Amniotic epithelial cell (primary cell): ENCODE data around the gene TARBP2.

Source experiments
- DNase-seq: peaks from one replicate; pipeline ENCODE4 v3.0.0-alpha.2; 2010; ENCODE audit warnings: low read depth

The TARBP2 gene

DNA sequence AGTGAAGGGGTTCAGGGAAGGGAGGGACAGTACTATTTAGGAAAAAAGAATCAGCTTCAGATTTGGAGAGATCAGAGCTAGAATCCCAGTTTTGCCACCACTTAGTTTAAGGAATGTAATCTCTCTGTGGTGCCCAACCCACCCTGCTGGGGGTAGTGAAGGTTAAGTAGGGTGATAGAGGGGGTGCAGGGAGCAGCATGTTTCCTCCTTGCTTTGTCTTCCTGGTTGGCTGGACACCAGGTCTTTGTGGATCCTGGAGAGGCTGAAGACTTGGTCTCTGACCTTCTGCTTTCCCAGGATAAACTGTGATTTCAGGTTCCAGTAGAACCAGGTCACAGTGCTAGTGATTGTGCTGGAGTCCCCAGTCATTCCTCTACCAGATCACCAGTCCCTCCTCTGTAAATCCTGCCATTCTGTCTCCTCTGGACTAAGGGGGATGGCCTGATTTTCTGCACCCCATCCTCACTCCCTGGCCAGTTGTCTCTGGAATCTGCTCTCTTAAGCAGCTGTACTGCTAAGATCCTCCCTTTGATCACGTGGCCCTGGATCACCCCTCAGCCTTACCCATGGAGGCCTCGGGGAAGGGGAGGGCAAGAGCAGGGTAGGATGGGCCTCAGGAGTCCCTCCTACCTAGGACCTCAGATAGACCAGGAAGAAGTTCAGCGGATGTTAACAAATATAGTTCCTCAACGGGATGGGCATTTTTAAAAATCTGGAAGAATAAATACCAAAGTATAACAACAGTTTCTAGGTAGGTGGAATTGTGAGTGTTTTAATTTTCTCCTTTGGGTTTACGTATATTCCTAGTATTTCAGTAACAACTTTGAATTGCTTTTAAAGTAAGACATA, 5.0 kb upstream of the TARBP2 start:
- DNase-seq, result peak; percentile 95

DNA sequence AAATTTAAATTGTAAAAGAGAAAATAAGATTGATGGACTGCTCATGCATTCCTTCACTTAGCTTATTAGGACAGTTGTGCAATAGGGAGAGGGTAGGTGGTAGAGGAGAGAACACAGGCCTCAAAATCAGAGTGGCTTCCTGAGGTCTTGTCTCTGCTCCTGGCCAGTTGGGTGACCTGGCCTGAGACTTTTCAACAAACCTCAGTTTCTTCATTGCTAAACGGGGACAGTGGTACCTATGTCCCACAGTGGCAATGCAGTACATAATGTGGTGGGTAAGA, 4.4 kb upstream of the TARBP2 start:
- DNase-seq, result peak; percentile 63

DNA sequence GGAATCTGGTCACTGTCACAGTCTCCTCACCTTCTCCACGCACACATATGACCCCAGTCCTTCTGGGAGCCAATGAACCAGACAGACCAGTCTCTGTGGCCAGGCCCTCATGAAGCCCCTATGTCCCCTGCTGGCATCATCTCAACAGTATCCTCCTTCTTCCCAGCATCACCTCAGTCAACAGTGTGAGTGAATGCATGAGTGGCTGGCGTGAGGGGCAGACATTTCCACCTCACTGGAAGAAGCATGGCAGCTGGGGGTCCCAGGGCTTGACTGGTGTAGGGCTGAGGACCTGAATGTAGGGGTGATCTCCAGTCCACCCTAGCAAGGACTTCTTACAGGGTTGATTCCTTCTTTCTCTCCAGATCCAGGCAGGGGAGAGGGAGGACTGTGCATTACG, 3.6 kb upstream of the TARBP2 start:
- no peak for DNase-seq

DNA sequence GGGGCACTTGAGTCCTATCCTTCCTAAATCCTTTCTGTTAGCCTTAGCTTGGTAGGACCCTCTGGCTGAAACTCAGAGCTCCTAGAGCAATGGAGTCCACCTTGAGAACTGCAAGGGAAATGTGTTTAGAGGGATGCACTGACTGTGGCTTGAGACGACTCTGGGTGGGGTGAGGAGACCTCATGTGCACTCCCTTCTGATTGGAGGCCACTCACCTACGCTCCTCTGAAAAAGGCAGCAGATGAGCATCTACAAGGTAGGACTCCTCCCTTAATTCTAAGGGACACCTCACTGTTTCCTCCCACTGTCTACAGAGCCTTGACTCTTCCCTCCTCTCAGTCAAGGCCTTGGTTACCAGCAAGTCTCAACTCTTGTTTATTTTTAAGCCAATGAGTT, 2.9 kb upstream of the TARBP2 start:
- DNase-seq, result no peak

DNA sequence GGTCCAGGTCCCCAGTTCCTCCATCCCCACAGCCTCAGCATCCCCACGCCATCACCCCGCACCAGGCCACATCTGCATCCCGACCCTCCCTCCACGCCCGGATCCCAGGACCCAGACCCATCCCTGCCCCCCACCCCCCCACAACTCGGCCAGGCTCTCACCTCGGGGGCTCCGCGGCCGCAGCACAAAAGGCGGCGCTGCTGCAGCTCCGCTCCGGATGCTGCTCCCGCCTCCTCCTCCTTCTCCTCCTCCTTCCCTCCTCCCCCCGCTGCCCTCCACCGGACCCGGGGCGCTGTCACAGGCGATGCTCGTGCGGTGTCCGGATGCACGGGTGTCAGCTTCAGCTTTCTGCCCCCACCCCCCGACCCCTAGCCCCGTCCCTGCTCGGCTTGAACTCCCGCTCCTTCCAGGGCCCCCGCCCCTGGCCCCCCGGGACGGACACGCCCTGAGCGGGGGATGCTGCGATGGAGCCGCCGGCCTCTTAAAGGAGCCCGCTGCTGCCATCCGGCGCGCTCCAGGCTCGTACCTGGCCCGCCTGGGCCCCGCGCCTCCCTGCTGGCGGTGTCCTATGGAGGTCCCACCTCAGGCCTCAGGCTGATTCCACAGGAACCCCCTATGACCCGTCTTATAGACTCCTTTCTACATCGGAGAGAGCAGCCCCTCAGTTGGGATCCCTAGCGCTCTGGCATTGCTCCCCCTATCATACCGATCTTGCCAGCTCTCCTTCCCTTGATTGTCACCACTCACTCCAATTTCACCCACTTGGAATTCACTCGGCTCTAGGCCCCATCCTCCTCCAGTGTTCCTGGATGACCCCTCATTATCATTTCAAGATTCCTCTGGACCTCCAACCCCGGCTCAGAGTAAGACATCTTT, 1.6 kb upstream of the TARBP2 start, which contains the start of gene MAP3K12:
MAP3K12 (minus strand) TSS at position 193 of the 876 bp plus-strand sequence. CDS start 12,067 bp downstream, outside the sequence.
- DNase-seq, result peak; percentile 63

DNA sequence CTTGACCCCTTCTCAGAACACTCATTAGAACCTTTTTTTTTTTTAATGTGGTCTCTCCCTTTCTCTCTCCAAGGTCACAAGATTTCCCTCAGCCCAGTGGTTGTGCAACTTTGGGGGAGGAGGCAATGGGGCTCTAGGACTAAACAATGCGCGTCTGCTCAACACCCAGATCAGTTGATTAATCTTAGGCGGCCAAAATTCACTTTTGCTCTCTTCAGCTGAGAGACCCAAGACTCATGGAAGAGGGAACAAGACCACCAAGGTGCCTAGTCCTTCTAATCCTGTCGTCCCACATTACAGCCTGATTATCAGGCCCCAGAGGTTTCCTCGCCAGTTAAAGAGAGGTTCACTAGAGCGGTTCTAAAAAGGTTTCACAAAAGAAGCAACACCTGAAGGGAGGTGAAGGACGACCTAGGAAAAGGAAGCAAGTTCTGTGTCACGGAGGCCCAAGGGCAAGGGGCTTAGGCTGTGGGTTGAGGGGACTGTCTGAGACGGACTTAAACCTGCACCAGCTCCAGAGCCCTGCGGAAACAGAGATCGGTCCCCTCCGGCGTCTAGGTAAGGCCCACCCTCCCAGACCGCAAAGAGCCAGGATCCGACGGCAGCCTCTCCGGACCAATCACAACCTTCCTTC, 824 bp upstream of the TARBP2 start:
- DNase-seq, result peak; percentile 95

DNA sequence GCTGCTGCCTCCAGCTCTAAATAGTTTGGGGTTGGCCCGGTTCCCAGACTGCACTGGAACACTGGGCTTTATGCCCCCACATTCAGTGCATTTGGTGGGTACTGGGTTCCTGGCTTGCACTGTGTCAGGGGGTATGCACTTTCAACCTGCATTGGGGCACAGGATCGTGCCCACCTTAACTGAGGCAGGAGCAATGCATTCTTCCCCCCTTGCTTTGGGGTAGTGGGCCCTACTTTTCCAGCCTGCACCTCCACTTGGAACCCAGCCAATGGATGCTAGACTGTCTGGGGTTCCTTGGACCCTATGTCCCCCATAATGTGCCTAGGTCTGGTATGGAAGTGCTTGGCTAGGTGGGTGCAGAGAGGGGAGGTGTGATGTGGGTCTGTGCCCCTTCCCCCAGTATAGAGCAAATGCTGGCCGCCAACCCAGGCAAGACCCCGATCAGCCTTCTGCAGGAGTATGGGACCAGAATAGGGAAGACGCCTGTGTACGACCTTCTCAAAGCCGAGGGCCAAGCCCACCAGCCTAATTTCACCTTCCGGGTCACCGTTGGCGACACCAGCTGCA, 615 bp downstream of the TARBP2 start:
- no peak for DNase-seq

DNA sequence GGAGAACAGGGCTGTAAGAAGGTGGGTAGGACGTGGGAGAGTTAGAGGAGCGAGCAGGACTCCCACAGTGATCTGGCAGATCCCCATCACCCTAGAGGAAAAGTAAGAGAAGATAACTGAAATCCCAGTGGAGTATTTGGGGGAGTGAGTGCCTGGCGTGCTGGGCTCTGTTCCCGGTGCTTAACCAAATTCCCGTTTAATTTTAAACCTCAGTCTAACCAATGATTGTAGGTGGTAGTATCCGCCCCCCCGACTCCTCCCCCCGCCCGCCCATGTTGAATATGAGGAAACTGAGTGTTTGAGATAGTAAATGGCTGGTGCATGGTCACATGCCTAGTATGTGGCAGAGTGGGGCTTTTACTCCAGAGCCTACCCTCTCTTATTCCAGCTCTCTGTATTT, 1.2 kb downstream of the TARBP2 start:
- peak; percentile 60 for DNase-seq

DNA sequence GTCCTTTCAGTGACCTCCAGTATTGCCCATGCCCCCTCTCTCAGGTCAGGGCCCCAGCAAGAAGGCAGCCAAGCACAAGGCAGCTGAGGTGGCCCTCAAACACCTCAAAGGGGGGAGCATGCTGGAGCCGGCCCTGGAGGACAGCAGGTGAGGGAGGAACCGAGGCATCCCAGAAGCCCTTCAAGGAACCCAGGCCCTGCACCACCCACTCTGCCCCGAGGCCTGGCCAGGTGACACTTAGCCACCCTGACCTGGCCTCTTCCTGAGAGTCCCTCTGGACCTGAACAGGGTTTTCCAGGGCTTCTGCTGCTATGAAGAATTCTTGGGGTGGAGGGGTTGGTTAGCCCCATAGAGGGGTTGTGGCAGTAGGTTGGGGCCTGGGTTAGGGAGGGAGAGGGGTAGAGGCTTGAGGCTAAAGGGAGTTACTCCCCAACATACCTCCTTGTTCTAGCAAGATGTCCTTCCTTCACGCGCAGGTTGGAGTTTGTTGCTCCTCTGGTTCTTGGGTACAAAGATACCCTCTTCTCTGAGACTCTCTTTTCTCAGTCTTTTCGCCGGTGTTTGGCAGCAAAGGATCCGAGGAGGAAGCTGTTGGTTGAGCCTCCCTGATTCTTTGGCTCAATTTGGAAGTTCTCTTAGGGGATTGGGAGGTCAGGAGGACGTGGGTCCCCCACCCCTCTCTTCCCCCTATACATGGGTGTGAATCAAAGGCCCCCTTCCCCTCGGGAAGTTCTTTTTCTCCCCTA, 2.1 kb downstream of the TARBP2 start:
- no peak for DNase-seq

DNA sequence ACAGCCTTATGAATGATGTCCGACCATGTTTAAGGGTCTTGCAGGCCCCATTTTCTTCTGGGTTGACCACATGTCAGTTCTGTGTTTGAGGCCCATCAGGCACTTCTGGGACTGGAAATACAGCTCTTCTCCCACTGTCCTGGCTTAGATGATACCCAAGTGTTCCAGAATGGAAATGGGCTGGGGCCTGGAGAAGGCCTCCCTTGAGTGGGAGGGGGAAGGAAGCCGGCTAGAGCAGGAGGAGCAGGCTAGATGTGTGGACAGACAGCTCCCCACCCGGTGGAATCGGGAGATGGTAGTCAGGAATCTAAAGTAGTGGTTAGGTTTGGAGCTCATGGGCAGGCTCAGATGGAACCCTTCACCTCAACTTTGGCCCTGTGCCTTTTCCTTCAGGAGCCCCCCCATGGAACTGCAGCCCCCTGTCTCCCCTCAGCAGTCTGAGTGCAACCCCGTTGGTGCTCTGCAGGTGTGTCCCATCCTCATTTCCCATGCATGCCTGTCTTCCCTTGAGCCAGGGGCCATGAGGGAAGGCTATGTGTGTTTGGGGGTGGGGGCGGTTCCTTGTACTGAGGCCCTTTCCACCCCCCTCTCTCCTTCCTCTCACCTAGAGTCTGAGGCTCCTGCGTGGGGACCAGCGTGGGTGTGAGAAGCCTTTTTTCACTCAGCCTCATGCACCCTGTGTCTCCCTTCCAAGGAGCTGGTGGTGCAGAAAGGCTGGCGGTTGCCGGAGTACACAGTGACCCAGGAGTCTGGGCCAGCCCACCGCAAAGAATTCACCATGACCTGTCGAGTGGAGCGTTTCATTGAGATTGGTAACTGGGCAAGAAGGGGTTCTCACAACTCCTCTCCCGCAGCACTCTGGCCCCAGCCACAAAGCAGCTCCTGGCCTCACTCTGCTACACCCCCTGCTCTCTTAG, 3.2 kb downstream of the TARBP2 start:
- DNase-seq, result no peak

DNA sequence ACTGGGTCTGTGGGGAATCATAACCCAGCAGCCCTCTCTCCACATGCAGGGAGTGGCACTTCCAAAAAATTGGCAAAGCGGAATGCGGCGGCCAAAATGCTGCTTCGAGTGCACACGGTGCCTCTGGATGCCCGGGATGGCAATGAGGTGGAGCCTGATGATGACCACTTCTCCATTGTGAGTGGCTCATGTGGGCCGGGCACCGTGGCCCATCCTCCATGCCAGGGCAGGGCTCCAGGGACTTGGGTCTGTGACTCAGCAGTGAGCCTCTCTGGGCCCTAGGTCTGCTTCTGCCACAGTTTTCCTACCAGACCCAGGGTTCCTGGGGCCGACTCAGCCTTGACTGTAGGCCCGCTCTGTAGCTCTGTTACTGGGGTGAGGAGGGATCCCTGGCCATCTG, 4.0 kb downstream of the TARBP2 start:
- DNase-seq, result peak; percentile 48

DNA sequence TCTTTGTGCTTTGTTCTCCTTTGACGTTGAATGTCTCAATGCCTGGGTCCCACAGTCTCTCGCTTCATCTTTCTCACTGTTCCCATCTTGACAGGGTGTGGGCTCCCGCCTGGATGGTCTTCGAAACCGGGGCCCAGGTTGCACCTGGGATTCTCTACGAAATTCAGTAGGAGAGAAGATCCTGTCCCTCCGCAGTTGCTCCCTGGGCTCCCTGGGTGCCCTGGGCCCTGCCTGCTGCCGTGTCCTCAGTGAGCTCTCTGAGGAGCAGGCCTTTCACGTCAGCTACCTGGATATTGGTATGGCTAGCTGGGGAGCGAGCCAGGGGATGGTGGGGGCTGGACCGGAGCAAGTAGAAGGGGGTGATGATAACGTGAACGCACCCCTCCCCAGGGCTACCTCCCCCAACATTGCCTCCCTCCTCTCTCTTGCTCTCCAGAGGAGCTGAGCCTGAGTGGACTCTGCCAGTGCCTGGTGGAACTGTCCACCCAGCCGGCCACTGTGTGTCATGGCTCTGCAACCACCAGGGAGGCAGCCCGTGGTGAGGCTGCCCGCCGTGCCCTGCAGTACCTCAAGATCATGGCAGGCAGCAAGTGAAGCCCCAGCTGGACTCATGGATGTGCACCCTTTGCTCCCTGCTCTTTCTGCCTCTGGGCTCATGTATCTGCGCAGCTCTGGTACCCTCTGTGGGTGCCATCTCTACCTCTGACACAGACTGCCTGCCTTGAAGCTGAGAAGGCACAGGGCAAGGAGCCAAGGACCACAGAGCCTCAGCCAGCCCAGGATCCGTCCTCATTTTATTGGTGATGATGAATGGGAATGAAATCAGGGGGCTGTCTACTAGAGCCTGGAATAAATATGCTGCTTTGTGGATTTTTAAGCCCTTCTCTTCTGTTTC, 4.7 kb downstream of the TARBP2 start:
- no peak for DNase-seq

DNA sequence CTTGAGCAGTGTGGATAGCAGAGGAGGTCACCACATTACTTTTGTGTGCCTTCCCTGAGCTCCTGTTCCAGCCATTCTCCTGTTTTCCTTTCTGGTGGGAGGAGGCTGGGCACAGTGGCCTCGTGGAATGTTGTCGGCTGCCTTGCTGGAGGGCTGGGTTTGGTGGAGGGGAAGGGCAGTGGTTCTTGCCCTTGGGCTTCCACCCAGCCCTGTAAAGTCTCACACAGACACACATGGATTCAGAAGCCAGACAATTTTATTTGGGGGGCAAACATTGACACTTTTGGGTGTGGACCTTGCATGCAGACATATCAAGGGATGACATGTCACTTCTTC, 5.3 kb downstream of the TARBP2 start:
- DNase-seq, result no peak

DNA sequence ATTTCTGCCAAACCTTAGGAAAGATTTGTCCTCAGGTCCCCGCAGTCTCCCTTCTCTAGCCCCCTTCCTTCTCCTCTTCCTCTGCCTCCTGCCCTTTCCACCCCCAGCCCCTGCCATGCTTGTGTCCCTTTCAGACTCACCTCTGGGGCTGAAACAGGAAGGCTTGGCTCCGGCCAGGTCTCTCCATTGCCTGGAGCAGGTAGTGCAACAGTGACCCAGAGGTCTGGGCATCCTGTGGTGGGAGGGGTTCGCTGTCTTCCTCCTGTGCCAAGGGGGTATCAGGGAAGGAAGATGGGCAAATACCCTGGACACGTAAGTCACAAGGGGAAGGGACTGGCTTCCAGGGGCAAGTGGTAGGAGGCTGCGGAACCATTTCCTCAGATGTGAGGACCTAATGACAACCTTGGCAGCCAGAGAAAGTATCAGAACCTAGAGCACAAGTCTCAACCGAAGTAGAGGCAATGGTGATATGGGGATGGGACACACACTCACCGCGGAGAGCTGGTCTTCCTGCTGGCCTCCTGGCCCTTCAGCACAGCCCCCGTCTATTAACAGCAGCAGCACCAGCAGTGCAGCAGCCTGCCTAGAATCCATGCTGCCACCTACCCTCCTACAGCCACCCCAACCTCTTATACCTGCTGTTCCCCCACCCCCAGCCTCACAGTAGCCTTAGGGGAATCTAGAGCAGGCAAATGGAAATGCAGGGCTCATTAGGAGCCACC, 6.0 kb downstream of the TARBP2 start, which contains the start of gene NPFF:
NPFF (minus strand) TSS at position 604 of the 722 bp plus-strand sequence; CDS start at position 594, 10 bp downstream.
- no peak for DNase-seq

DNA sequence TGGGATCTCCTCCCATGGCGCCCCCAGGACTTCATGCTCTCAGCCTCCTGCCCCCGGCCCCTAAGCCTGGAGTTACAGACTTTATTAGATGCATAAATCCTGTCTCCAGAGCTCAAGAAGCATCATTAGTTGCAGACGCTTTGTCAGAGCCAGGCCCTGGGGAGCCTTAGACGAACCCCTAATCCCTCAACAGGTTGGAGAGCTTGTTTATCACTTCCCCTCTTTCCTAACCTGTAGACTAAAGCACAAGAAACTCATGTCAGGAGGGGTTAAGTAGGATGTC, 6.5 kb downstream of the TARBP2 start:
- DNase-seq, result no peak

DNA sequence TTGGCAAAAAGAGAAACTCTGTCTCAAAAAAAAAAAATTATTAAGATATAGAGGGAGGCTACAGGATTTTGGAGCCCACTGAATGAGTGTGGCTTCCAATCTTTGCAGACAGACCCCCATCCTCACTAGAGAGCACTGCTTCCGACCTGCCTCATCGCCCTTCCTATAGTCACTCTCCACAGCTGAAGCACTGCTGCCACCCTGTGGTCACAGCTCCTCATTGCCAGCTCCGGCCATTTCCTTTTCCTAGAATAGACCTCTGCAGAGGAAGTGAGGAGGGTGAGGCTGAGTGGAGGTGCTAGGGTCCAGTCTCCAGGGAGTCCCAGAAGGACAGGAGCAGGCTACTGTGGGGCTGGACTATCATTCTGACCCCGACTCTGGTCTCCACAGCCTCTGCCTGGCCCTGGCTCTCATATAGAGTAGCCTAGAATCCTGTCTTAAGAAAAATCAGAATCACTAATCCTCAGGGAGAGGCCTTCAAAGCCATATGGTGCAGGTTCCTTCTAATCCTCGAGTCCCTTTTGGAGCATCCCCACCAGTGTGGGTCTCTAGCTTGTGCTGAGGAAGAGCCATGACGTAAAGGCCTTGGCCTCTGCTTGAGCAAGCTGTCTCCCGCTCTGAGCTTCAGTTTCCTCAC, 7.6 kb downstream of the TARBP2 start:
- peak; percentile 58 for DNase-seq

DNA sequence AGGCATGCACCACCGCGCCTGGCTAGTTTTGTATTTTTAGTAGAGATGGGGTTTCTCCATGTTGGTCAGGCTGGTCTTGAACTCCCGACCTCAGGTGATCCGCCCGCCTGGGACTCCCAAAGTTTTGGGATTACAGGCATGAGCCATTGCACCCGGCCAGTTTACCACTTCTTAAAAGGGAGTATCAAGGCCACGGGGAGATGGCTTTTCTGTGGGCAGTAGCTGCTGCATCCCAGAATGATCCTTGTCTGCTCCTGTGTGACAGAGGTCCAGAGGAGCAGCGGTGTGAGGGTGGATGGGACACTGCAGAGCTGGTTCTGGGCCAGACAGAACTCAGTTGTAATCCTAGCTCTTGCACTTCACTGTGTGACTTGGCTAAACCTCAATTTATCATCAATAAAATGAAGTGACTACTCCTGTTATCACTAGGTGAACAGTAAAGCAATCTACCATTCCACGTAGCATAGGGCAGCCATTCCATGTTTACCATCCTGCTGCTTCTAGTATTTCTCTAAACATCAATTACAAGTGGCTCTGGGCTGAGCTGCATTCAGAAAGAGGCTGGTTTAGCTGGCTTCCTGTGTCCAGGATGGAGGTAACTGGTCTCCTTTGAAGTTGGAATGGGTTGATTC, 9.2 kb downstream of the TARBP2 start:
- DNase-seq, result no peak
